MCF 10A (cell line): ENCODE results near the gene MAP1A. TPM values are rescaled to one million over a fixed set of nuclear protein-coding genes. Genes with fewer than 3 reads are reported as not detected.

ENCODE experiments used
- BruUV-seq: library from RNA; stranded (reverse); fragments of 400-500 nt; replicated peaks from 2 replicates; lab custom pipeline; 2021; lab: Mats Ljungman, UMichigan
- CTCF ChIA-PET: fragments of 300-600 bp; sonication (Branson Sonifier 250); formaldehyde crosslinking; extraction: SDS; loops from one replicate; lab custom pipeline; 2021; ENCODE audit warnings: antibody characterized with exemption, inconsistent platforms; lab: Yijun Ruan, JAX
- POLR2A ChIA-PET: fragments of 300-600, 350-650 bp; sonication (Branson Sonifier 250); formaldehyde crosslinking; extraction: SDS; loops from one replicate; lab custom pipeline; 2020; ENCODE audit warnings: antibody characterized with exemption, inconsistent platforms; lab: Yijun Ruan, JAX
- DNase-seq: peaks from one replicate; pipeline ENCODE4 v3.0.0-alpha.2; 2018; ENCODE audit not compliant: unreplicated experiment
- H3K27ac Mint-ChIP-seq: one replicate; pipeline ENCODE4 v1.8.0; 2022; ENCODE audit warnings: mild to moderate bottlenecking, low read depth, mixed read lengths; ENCODE audit not compliant: unreplicated experiment
- H3K27me3 Mint-ChIP-seq: one replicate; pipeline ENCODE4 v1.8.0; 2022; ENCODE audit warnings: mixed read lengths; ENCODE audit not compliant: insufficient read depth, unreplicated experiment
- H3K36me3 Mint-ChIP-seq: one replicate; pipeline ENCODE4 v1.8.0; 2022; ENCODE audit warnings: mild to moderate bottlenecking, moderate library complexity, mixed read lengths; ENCODE audit not compliant: insufficient read depth, unreplicated experiment
- H3K4me1 Mint-ChIP-seq: one replicate; pipeline ENCODE4 v1.8.0; 2022; ENCODE audit warnings: mixed read lengths; ENCODE audit not compliant: insufficient read depth, unreplicated experiment
- H3K4me3 Mint-ChIP-seq: one replicate; pipeline ENCODE4 v1.8.0; 2022; ENCODE audit warnings: mild to moderate bottlenecking, moderate library complexity, mixed read lengths; ENCODE audit not compliant: unreplicated experiment
- H3K9me3 Mint-ChIP-seq: one replicate; pipeline ENCODE4 v1.8.0; 2022; ENCODE audit warnings: mixed read lengths; ENCODE audit not compliant: unreplicated experiment
- CTCF ChIP-seq: fragments of 200-600 bp; IDR thresholded peaks from one replicate; pipeline ENCODE4 v1.8.0; 2022; ENCODE audit warnings: antibody characterized with exemption, mild to moderate bottlenecking; ENCODE audit not compliant: unreplicated experiment
- intact Hi-C: fragments of 100-400 bp; cut with micrococcal nuclease; formaldehyde crosslinking; loops from 2 replicates; pipeline ENCODE4 v1.14.1; 2022
- total RNA-seq: library from RNA; stranded (reverse); gene quantifications from 2 replicates; pipeline ENCODE4 v1.2.3, GENCODE V29; 2022

MAP1A gene
- total RNA-seq, 1 experiment from 2014 or later, result 0.09 TPM

- DNase-seq, result peak; percentile 96
- no peaks in the 10 kb centered on the region for H3K27me3 Mint-ChIP-seq
- H3K9me3 Mint-ChIP-seq, result no peaks in the 10 kb centered on the region
- no peaks in the 10 kb centered on the region for H3K36me3 Mint-ChIP-seq
- H3K4me1 Mint-ChIP-seq, result peaks cover 13% of the 10 kb centered on the region
- intact Hi-C loops, result loop anchor here (1.0 kb wide), 1 partner anchor 27 kb away; no protein-coding TSS in a partner anchor
- TSS peak; percentile 89 for BruUV-seq
- ChIA-PET CTCF (interaction anchor here (0.6 to 5.5 kb wide), 3 partner anchors 71 to 909 kb away, joined by 3 to 46 read pairs (median 4); no protein-coding TSS in a partner anchor), POLR2A (interaction anchor here (0.5 to 8.1 kb wide), 10 partner anchors 10 to 1513 kb away, joined by 3 to 60 read pairs (median 4); partner anchors contain the start of genes ELL3 and TP53BP1)
- peak overlapping the region; percentile 94 for H3K4me3 Mint-ChIP-seq
- peak overlapping the region; percentile 63 for H3K27ac Mint-ChIP-seq
- no peak for TF ChIP-seq CTCF
Observed at GRCh38 chr15:43510200-43511011, 7.0 kb upstream of the MAP1A start.

GRCh38 chr15:43511012-43511885 is 6.2 kb upstream of the MAP1A start:
- peaks cover 16% of the 10 kb centered on the region for H3K4me1 Mint-ChIP-seq
- no TSS peak for BruUV-seq
- DNase-seq, result peak; percentile 31
- H3K4me3 Mint-ChIP-seq, result peak overlapping the region; percentile 94
- ChIA-PET CTCF (interaction anchor here (0.6 to 5.5 kb wide), 2 partner anchors 72 to 909 kb away, joined by 3 to 46 read pairs; no protein-coding TSS in a partner anchor), POLR2A (interaction anchor here (0.6 to 8.1 kb wide), 11 partner anchors 10 to 1704 kb away, joined by 3 to 60 read pairs (median 5); partner anchors contain the start of genes ELL3 and TP53BP1)
- TF ChIP-seq CTCF, result no peak
- peak overlapping the region; percentile 63 for H3K27ac Mint-ChIP-seq
- no peaks in the 10 kb centered on the region for H3K36me3 Mint-ChIP-seq
- intact Hi-C loops, result no loop called here
- no peaks in the 10 kb centered on the region for H3K9me3 Mint-ChIP-seq
- no peaks in the 10 kb centered on the region for H3K27me3 Mint-ChIP-seq

GRCh38 chr15:43513550-43513949 is 3.9 kb upstream of the MAP1A start:
- Mint-ChIP-seq H3K9me3 (no peaks in the 10 kb centered on the region), H3K4me1 (peaks cover 24% of the 10 kb centered on the region), H3K27me3 (peaks cover 15% of the 10 kb centered on the region), H3K36me3 (no peaks in the 10 kb centered on the region), H3K4me3 (no peak overlapping the region), H3K27ac (no peak overlapping the region)
- intact Hi-C loops, result no loop called here
- ChIA-PET POLR2A (interaction anchor here (8.1 kb wide), 1 partner anchor 20 kb away, joined by 60 read pairs; the partner anchor contains the start of gene TP53BP1), CTCF (interaction anchor here (0.5 to 5.5 kb wide), 10 partner anchors 9 to 614 kb away, joined by 3 to 46 read pairs (median 4); partner anchors contain the start of gene TP53BP1)
- no TSS peak for BruUV-seq
- no peak for DNase-seq
- no peak for TF ChIP-seq CTCF
